ENCODE data around the gene SMAD3.

The SMAD3 gene

GRCh38 chr15:67165254-67166253, 100.2 kb downstream of the SMAD3 start:
- DNase-seq (ENCODE audit: low spot score) = no peak
- no peak for TF ChIP-seq CTCF (IDR thresholded peaks at IDR 0.05; ENCODE audit: extremely low read depth, missing control alignments)

- no peak for TF ChIP-seq CTCF (IDR thresholded peaks at IDR 0.05; ENCODE audit: extremely low read depth, missing control alignments)
- DNase-seq (ENCODE audit: low spot score) = no peak
Measured at GRCh38 chr15:67166280-67167009, 101.0 kb downstream of the SMAD3 start.

GRCh38 chr15:67167091-67167490, 101.7 kb downstream of the SMAD3 start:
- TF ChIP-seq CTCF (IDR thresholded peaks at IDR 0.05; ENCODE audit: extremely low read depth, missing control alignments) = no peak
- no peak for DNase-seq (ENCODE audit: low spot score)

- DNase-seq (ENCODE audit: low spot score) = no peak
- no peak for TF ChIP-seq CTCF (IDR thresholded peaks at IDR 0.05; ENCODE audit: extremely low read depth, missing control alignments)
Measured at GRCh38 chr15:67168694-67169093, 103.3 kb downstream of the SMAD3 start.

- no peak for DNase-seq (ENCODE audit: low spot score)
- TF ChIP-seq CTCF (IDR thresholded peaks at IDR 0.05; ENCODE audit: extremely low read depth, missing control alignments) = no peak
Measured at GRCh38 chr15:67170143-67170925, 104.9 kb downstream of the SMAD3 start.

GRCh38 chr15:67171471-67171870, 106.1 kb downstream of the SMAD3 start:
- TF ChIP-seq CTCF (IDR thresholded peaks at IDR 0.05; ENCODE audit: extremely low read depth, missing control alignments) = no peak
- DNase-seq (ENCODE audit: low spot score) = no peak
